HUDEP-2 (cell line): ENCODE results near the gene CAMTA1.
"Not testable (repeated sequence)": the region's sequence is repeated elsewhere in the genome, so short reads cannot be mapped to it uniquely, and the experiment has no call there.

ENCODE experiments used
- DNase-seq, 76 experiments: peaks; one replicate each; lab custom pipeline; 2025; ENCODE audit not compliant: unreplicated experiment in 76 of 76; lab: John Stamatoyannopoulos, UW

CAMTA1 gene

DNA sequence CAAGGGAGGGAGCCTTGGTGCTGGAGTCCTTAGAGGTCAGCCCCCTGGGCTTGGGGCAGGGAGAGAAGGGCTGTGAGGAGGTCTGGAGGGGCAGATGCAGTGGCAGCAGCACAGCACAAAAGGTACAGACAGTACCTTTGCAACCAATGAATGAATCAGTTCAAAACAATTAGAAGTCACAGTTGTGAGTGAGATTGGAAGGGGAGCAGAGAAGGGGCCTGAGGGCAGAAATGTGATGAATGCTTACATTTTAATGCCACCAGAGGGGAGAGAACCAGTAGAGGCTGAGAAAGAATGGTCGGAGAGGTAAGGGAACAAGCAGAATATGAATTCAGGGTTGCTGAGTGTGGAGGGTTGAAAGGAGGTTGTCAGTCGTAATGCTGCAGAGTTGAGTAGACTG is 24.2 kb downstream of the CAMTA1 start:
- no peak for DNase-seq

DNA sequence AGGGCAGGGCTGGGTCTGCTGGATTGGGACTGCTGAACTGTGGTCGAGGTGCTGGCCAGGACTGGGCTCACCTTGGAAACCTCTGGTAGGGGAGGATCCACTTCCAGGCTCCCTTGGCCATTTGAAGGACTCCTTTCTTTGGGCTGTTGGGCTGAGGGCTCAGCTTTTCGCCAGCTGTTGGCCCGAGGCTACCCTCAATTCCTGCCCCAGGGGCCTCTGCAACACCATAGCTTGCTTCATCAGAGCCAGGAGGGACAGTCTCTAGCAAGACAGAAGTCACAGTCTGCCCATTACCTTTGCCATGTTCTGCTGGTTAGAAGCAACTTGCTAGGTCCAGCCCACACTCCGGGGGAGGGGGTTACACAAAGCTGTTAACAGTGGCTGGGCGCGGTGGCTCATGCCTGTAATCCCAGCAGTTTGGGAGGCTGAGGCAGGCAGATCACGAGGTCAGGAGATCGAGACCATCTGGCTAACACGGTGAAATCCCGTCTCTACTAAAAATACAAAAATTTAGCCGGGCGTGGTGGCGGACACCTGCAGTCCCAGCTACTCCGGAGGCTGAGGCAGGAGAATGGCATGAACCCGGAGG is 25.0 kb downstream of the CAMTA1 start:
- not testable (repeated sequence) for DNase-seq

DNA sequence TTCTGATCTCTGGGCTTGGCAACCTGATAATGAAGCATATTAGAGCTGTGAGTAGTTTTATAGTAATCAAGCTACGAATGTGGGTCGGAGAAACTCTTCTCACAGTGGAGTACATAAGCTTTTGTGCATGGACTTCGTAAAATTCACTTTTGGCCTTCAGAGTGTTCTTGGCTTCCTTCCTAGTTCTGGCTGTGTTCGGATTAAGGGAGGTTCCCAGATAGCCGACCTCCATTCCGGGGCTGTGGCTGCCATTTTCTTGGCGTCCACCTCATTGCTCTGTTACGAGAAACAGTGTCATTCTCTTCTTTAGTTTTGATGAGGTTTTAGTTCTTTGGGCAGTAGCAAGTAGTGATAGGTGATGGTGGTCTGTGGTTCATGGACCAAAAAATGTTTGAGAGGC is 26.3 kb downstream of the CAMTA1 start:
- no peak for DNase-seq

DNA sequence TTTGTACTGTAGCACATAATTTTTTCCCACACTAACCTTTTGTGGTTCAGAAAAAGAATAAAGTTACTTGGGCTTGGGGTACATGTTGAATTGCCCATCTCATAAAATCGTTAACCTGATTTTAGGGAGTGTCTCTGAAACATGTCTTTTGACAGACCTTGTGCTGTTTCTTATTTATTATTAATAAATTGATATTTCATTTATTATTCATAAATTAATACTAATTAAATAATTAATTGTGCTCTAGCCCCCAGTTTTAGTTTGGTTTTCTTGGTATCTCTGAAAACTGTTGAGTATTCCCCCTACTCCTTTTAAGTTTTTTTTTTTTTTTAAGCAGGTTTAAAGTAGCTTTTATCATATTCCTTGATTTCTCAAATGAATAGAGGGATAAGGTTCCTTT is 27.9 kb downstream of the CAMTA1 start:
- DNase-seq, result no peak

DNA sequence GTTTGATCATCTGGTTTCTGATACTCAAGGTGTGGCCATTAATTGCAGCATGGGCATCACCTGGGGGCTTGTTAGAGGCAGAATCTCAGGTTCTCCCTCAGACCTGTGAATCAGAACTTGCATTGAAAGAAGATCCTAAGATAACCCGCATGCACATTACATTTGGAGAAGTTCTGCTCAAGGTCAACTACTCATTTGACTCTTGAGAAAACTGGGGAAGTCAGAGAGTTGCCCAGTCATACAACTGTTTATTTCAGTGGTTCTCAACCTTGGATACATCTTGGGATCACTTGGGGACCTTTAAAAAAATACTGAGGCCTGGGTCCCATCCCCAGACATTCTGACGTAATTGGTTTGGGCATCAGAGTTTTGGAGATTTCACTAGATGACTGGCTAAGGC is 30.5 kb downstream of the CAMTA1 start:
- DNase-seq, result no peak

DNA sequence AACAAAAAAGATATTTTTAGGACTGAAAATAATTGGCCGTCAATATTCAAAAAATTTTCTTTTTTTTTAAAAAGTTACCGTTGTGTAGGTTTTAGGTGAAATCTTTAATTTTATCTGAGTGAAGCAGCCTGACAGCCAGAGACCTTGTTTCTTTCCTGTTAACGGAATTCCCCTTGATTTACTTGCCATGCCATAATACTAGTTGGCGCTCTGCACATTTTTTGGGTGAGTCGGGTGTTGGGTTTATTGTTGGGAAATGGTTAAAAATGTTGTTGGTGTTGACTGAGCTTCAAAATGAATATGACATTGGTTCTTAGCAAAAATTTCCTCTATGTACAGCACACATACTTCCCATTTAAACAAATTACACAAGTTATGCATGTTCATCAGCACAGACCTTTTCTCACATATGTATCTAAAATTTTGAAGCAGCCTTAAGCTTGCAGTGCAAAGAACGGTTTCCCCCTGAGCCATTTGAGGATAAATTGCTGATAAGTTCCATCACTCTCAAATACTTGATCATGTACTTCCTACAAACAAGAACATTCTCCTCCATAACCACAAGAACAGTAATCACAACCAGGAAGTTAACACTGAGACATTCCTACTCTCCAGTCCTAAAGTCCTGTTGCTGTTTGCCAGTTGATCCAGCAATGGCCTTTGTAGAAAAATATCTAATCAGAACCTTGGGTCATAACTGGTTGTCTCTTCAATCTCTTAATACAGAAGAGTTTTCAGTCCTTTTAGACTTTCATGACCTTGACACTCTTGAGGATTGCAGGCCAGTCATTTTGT is 34.2 kb downstream of the CAMTA1 start:
- no peak for DNase-seq

DNA sequence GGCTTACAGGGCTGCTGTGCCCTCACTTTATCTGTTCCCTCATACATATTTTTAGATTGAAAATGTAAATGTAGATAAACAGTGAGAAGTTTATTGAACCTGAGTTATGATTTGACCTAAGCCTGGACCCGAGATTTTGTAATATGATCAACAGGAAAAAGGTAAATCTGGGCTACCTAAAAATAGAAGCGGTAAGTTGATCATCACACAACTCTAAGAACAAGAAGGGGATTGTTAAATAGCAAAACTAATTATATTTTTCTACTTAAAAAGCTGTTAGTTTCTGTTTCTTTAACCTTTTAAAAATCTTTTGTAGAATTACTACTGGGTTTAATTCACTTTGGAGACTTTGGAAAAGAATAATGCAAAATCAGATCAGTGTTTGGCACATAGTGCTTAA is 35.6 kb downstream of the CAMTA1 start:
- no peak for DNase-seq

DNA sequence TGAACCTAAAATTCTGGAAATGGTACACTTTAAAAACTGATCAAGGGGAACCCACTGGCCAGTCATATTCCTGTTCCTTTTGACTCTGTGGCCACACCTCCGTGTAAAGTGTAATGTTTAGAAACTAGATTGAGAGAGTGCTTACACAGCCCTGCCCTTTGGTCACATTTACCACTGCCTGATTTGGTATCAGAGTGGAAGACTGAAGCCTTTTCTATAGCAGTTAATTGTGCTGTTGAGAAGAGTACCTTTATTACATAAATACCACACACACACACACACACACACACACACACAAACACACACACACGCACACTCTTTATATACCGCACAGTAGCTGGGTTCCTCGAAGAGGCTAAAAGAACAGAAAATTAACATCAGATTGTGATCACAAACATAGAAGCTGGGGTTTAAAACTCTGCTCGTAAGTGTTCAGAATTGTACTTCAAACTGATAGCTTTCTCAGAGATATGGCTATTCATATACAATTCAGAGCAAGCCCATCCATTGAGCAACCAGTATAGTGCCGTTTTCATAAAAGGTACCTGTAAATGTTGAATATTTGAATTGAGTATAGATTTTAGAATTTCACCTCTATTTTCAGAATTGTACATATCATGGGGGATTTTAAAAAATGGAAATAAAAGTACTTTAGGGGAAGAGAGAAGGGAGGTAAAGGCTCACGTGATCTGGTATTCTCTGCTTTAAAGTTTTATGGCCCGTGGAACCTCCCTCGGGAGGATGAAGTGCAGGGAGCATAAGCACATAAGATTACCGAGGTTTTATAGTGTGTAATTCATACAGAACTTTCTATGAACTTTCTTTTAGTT is 37.5 kb downstream of the CAMTA1 start:
- DNase-seq, result no peak

DNA sequence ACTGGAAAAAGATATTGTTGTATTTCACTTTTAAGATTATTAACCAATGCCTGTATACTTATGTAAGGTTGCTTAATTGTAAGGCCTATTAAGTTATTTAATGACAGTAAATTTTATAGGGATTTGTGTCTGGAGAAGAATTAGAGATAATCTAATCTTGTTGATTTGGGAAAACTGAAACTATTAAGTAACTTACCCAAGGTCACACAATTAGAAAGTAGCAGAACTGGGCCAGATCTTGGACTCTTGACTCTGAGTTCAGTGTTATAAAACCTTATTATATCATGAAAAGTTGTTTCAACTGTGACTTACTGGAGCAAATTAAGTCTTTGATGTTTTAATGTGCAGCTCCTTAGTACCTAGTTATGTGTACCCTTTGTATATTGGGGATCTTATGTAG is 38.5 kb downstream of the CAMTA1 start:
- no peak for DNase-seq

DNA sequence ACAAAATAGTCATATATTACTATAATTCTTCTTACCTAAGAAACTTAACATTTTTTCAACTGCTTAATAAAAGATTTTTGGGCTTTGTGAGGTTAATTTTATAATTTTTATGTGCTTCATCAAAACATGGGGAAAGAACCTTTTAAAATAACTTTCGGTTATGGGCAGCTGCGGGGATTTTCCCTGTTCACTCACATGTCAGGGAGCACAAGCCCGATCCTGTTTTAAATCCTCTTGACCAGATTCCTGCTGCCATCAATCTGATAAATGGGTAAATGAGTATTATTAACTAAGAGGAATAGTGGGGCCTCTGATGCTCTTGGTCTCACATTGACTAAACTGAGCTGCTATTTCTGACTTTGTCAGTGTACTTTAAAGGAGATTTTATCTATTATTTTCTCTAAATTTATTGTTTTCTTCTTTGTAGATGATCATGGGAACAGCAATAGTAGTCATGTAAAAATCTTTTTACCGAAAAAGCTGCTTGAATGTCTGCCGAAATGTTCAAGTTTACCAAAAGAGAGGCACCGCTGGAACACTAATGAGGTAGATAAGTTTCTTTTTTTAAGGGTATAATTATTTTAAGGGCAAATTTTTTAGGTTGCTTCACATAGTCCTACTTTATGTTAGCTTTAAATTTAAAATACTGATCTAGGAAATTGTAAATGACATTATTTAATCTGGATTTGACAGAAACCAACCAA is 39.6 kb downstream of the CAMTA1 start:
- DNase-seq, result no peak

DNA sequence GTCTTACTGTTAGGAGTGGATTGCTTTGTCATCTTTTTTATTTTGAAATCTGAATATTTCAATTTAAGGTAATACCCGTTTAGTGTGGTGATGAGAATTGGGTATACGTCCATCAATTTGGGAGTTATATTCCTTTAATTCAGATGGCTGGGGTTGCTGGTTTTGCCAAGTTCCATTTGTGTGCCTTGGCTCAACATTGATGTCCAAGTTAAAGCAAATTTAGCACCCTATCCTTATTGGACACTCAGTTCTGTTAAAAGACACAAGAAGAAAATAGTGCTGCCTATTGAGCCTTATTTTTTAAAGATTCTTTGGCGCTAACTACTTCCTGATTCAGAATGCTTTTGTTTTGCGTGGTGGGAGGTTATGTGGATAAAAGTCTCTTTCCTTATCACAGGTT is 40.6 kb downstream of the CAMTA1 start:
- no peak for DNase-seq

DNA sequence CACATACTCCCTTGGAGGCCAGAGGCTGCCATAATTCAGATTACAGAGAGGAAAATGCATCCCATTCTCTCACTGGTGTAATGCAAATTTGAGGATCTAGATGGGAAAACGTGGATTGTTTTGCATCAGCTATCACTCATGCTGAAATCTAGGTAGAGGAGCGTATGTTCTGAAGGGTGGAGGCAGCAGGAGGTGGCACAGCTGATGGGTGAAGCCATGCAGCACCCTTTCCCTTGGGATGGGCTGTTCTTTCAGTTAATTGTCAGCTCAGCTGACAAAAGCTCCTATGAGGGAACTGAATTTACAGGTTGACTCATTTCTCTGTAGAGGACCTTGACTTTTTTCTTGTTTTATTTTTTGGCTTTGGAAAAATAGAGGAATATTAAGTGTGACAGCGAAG is 41.8 kb downstream of the CAMTA1 start:
- no peak for DNase-seq

DNA sequence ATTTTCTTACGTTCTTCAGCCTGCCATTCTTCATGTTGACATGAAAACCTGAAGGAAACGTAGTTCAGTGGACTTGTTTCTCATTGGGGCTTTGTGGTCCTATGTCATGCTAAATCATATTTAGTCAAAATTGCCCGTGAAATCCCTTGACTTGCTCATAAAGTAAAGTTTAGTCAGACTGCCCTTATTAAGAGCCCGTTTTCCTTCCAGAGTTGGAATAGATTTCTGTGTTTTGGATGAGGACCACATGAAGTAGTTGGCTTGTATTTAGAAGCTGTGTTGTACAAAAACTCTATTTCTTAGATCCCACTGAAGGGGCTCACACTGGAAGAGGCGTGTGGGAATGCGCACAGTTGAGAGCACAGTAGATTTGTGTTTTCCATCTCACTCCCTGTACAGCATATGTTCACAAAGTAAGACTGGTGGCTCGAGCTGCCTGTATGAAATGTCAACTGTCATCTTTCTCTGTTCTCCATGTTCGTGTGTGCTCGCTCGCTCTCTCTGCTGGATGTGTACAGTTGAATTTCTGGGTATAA is 42.4 kb downstream of the CAMTA1 start:
- DNase-seq, result no peak

DNA sequence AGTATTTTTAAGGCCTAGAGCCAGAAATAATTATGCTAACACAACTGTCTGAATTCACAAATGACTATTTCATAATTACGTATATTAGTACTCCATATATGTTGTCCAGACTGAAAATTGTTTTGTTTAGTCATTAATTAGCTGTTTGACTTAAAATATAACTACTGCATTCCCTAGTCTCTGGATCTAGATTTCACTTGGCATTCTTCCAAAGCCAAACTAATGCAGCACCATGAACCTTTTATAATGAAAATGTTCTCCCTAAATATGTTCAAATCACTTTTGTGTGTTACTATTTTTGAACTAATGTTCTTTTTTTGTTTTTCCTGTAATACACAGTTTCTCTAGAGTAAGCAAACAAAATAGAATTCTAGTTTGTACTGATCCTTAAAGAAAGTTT is 46.1 kb downstream of the CAMTA1 start:
- DNase-seq, result no peak

DNA sequence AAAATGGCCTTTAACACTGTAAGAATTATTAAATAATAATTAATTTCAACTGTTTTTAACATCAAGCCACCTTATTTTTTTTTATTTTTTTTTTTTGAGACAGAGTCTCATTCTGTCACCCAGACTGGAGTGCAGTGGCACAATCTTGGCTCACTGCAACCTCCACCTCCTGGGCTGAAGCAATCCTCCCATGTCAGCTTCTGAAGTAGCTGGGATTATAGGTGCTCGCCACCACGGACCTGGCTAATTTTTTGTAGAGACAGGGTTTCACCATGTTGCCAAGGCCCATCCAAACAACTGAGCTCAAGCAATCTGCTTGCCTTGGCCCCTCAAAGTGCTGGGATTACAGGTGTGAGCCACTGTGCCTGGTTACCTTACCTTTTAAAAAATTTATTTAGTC is 46.8 kb downstream of the CAMTA1 start:
- DNase-seq, result not testable (repeated sequence)

DNA sequence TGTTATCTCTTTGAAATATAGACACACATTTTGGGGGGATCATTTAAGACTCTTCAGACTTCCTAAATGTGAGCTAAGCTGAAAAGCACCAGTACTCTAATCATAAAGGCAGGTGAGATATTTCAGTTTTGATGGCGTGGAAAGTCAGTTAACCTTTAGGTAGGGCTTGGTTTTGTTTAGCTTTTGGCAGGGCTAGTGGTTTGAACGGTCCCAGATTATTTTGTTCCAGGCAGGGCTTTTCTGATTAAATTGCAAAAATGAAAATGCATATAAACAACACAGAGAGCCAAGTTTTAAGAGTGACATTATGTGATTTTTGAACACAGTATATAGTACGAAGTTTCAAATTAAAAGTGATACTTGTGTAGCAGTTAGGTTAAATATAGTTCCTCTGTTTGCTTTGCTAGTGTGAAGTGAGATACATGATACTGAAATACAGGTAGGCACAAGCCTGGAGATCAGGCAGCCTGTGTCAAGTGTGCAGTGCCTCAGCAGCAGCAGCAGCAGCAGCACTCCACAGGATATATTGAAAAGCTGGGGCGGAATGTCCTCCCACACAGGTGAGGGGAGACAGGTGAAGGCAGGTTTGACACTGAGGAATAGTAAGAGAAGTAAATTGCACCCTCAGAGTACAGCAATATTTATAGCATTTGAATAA is 47.4 kb downstream of the CAMTA1 start:
- no peak for DNase-seq

DNA sequence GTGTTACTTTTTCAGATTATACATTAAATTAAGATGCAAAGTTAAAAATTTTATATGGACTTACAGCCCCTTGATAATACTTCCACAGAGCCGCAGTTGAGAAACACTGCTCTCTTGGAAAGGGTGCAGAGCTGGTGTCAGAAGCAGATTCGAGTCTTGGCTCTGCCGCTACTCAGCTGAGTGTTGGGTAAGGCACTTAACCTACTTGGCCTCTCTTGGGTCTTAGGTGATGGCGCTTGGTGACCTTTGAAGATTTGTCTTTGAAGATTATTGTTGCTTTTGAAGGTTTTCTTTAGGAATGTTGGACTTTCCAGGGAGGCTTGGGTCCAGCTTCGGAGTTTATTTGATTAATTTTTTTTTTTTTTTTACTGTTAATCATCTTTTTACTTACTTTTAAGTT is 48.5 kb downstream of the CAMTA1 start:
- DNase-seq, result no peak

DNA sequence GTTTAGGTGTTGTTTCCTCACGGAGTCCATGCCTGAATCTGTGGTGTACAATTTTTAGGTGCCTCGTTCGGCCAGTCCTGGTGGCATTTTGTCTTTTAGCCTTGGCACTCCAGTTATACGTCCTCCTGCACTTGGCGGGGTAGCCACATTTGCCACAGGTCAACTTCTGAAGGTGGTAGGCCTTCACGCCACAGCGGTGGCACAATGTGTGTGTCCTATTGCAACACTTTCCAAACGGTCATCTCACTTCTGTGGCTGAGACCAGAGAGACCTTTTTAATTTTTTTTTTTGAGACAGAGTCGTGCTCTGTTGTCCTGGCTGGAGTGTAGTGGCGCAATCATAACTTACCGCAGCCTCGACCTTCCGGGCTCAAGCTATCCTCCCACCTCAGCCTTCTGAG is 49.1 kb downstream of the CAMTA1 start:
- DNase-seq, result no peak

DNA sequence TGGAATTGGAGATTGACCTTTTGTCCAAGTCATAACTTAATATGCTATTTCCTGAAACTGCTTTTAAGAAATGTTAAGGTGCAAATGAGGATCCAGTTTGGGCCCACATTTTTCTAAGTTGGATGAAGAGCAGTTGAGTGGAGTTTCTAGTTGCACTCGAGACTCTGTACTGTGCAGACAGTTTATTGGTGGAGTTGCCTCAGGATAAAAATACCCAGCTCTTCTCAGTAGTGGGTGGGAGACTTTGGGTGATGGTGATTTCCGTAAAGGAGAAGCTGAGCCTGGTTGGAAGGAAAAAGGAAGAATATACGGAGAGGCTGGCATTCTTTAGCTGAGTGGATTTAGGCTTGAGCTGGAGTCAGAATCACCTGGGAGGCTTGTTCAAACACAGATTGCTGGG is 49.9 kb downstream of the CAMTA1 start:
- no peak for DNase-seq

DNA sequence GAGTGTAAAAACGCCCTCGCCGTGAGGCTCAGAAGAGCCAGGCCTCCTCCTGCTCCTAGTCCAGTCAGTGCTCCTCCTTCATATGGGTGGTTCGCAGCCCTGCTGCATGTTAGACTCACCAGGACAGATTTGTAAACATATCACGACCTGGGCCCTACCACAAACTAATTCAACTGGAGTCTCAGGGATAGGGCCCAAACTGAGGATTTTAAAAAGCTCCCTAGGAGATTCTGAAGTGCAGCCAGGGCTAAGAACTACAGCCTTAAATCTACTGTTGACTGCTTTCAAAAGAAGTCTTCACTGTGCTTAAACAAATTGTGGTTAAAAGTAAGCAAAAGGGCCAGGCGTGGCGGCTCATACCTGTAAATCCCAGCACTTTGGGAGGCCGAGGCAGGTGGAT is 57.0 kb downstream of the CAMTA1 start:
- no peak for DNase-seq
